HEK293T (cell line): ENCODE data around the gene FBXO44.

Experiments
- CTCF ChIA-PET: fragments of 350-600 bp; formaldehyde crosslinking; extraction: SDS; loops from one replicate; lab custom pipeline; 2021; ENCODE audit warnings: antibody characterized with exemption, inconsistent platforms; lab: Yijun Ruan, JAX
- POLR2A ChIA-PET: fragments of 350-600 bp; formaldehyde crosslinking; extraction: SDS; loops from one replicate; lab custom pipeline; 2020; ENCODE audit warnings: antibody characterized with exemption, inconsistent platforms; lab: Yijun Ruan, JAX
- DNase-seq: peaks from one replicate; pipeline ENCODE4 v3.0.0; 2012; ENCODE audit warnings: mixed read lengths; ENCODE audit errors: extremely low spot score
- ARNT ChIP-seq: fragments of 450-650 bp; IDR thresholded peaks from 2 replicates; pipeline ENCODE4 v1.6.1; 2017; ENCODE audit warnings: mild to moderate bottlenecking
- BHLHE40 ChIP-seq: fragments of 450-650 bp; IDR thresholded peaks from 2 replicates; pipeline ENCODE4 v1.6.1; 2016; ENCODE audit warnings: mild to moderate bottlenecking, moderate library complexity, borderline replicate concordance
- CTBP1 ChIP-seq: fragments of 450-650 bp; IDR thresholded peaks from 2 replicates; pipeline ENCODE4 v1.6.1; 2016; ENCODE audit warnings: borderline replicate concordance
- ELF4 ChIP-seq: fragments of 450-650 bp; IDR thresholded peaks from 2 replicates; pipeline ENCODE4 v1.6.1; 2017; ENCODE audit warnings: antibody characterized with exemption
- FOXA1 ChIP-seq: fragments of 450-650 bp; IDR thresholded peaks from 2 replicates; pipeline ENCODE4 v1.6.1; 2016; ENCODE audit warnings: mild to moderate bottlenecking
- FOXK2 ChIP-seq: fragments of 450-650 bp; IDR thresholded peaks from 2 replicates; pipeline ENCODE4 v1.6.1; 2016; ENCODE audit warnings: mild to moderate bottlenecking
- FOXM1 ChIP-seq: fragments of 450-650 bp; IDR thresholded peaks from 2 replicates; pipeline ENCODE4 v1.6.1; 2017; ENCODE audit warnings: mild to moderate bottlenecking, borderline replicate concordance
- HDGF ChIP-seq: fragments of 450-650 bp; IDR thresholded peaks from 2 replicates; pipeline ENCODE4 v1.6.1; 2017; ENCODE audit warnings: antibody characterized with exemption, borderline replicate concordance
- L3MBTL2 ChIP-seq: fragments of 450-650 bp; conservative IDR thresholded peaks from 2 replicates; pipeline ENCODE4 v1.6.1; 2016; ENCODE audit warnings: mild to moderate bottlenecking
- LEF1 ChIP-seq: fragments of 450-650 bp; IDR thresholded peaks from 2 replicates; pipeline ENCODE4 v1.6.1; 2017; ENCODE audit warnings: mild to moderate bottlenecking, borderline replicate concordance
- NFRKB ChIP-seq: fragments of 450-650 bp; IDR thresholded peaks from 2 replicates; pipeline ENCODE4 v1.6.1; 2016; ENCODE audit warnings: mild to moderate bottlenecking, moderate library complexity
- SP1 ChIP-seq: fragments of 450-650 bp; IDR thresholded peaks from 2 replicates; pipeline ENCODE4 v1.6.1; 2017
- SUZ12 ChIP-seq: fragments of 450-650 bp; IDR thresholded peaks from 2 replicates; pipeline ENCODE4 v1.6.1; 2016; ENCODE audit warnings: mild to moderate bottlenecking
- TARDBP ChIP-seq: fragments of 450-650 bp; IDR thresholded peaks from 2 replicates; pipeline ENCODE4 v1.6.1; 2016
- ZNF384 ChIP-seq: fragments of 450-650 bp; IDR thresholded peaks from 2 replicates; pipeline ENCODE4 v1.6.1; 2016
- TF ChIP-seq, protein P1 (sequence below): fragments of 450-650 bp; IDR thresholded peaks from 2 replicates; pipeline ENCODE4 v1.6.1; 2016

The FBXO44 gene

DNA sequence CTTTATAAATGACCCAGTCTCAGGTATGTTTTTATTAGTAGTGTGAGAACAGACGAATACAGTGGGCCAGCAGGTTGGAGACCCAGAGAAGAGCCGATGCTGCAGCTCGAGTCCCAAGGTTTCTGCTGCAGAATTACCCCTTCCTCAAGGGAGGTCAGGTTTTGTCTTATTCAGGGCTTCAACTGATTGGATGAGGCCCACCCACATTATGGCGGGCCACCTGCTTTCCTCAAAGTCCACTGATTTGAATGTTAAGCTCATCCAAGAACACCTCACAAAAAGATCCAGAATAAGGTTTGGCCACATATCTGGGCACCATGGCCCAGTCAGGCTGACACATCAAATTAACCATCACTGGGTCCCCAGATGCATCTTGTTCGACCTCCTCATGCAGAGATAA lies 41.3 kb upstream of the FBXO44 start:
- DNase-seq = no peak
- ChIA-PET POLR2A (no interaction called here), CTCF (no interaction called here)
- TF ChIP-seq ELF4 (no peak), ARNT (no peak), LEF1 (no peak), HDGF (no peak), NFRKB (no peak), FOXM1 (no peak), SUZ12 (no peak), BHLHE40 (no peak), FOXA1 (no peak), CTBP1 (no peak), SP1 (no peak), TARDBP (no peak), L3MBTL2 (no peak), ZNF384 (no peak), FOXK2 (no peak)
- TF ChIP-seq, protein P1, sequence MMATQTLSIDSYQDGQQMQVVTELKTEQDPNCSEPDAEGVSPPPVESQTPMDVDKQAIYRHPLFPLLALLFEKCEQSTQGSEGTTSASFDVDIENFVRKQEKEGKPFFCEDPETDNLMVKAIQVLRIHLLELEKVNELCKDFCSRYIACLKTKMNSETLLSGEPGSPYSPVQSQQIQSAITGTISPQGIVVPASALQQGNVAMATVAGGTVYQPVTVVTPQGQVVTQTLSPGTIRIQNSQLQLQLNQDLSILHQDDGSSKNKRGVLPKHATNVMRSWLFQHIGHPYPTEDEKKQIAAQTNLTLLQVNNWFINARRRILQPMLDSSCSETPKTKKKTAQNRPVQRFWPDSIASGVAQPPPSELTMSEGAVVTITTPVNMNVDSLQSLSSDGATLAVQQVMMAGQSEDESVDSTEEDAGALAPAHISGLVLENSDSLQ = no peak

DNA sequence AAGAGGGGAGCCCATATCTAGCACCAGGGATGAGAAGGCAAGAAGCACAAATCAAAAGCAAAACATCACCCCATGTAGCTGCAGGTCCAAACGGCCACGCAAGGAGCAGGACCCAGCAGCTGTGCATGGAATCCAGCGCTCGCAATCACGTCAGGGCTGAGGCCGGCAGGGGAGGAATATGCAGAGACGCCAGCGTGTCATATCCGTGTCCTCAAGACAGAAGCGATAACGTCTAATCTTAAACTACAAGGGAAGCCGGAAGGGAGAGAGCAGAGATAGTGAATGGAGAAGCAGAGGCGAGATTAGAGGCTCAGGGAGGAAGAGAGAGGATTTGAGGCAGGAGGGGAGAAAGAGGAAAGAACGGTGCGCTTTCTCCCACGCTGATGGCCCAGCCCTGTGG lies 39.6 kb upstream of the FBXO44 start:
- TF ChIP-seq HDGF (no peak), BHLHE40 (no peak), ARNT (no peak), FOXA1 (no peak), LEF1 (no peak), L3MBTL2 (no peak), FOXM1 (no peak), CTBP1 (no peak), ELF4 (no peak), SP1 (no peak), TARDBP (no peak), FOXK2 (no peak)
- TF ChIP-seq, protein P1 = no peak
- ChIA-PET POLR2A (no interaction called here), CTCF (no interaction called here)
- no peak for DNase-seq

DNA sequence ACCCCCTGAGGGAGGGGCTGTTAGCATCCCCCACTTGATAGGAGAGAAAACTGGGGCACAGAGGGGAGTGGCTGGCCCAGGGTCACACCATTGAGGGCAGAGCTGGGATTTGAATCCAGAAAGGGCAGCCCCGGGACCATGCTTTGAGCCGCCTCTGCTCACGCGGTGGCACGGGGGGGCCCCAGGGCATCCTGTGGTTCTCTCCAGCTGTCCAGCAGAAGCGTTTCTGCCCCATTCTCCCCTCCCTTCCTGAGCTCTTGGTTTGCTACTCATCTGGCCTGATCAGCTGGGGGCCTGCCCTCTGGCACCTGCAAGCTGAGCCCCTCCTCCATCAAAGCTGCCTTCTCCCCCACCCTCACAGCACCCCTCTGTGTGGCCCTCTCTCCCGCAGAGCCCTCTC lies 37.9 kb upstream of the FBXO44 start:
- CTCF ChIA-PET = interaction anchor here (0.9 kb wide), 1 partner anchor 579 kb away, joined by 3 read pairs; no protein-coding TSS in a partner anchor
- no peak for DNase-seq
- POLR2A ChIA-PET = no interaction called here
- TF ChIP-seq FOXA1 (no peak), L3MBTL2 (no peak), HDGF (no peak), NFRKB (no peak), ARNT (no peak), ELF4 (no peak), ZNF384 (no peak), LEF1 (no peak), FOXK2 (no peak), FOXM1 (no peak), BHLHE40 (no peak), CTBP1 (no peak), SUZ12 (no peak)
- TF ChIP-seq, protein P1 = no peak

DNA sequence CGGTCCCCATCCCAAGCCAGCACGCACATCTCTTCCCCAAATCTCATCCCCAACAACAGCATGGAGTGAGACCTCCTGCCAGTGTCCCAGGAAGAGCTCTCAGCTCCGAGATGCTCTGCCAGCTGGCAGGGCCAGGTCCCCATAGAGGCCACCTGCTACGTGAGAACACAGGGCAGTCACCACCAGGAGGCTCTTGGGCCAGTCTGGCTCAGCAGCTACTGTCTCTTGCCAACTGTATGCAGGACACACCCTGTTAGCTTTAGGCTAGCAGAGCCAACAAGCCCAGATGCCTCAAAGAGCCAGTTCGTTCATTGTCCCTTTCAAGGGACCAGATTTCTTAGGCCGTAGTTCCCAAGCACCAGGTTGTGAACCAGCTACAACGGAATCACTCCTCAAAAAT lies 37.4 kb upstream of the FBXO44 start:
- ChIA-PET POLR2A (no interaction called here), CTCF (no interaction called here)
- TF ChIP-seq HDGF (no peak), BHLHE40 (no peak), TARDBP (no peak), FOXK2 (no peak), NFRKB (no peak), L3MBTL2 (no peak), LEF1 (no peak)
- no peak for DNase-seq

DNA sequence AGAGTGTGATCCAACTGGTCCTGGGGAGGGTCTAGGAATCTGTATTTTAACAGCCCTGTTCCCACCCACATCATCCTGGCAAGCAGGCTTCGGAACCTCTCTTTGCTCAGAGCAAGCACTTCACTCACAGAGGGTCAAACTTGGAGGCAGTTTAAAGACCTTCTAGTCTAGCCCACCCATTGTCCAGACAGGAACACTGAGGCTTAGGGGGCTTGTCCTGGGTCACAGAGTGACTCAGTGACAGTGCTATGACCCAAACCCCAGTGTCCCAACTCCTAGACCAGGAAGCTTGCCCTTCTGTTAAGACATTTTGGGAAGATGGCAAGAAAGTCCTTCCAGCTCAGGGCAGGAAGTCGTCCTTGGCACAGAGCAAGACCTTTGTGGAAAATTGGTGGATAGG lies 36.9 kb upstream of the FBXO44 start:
- TF ChIP-seq NFRKB = no peak
- CTCF ChIA-PET = no interaction called here
- no peak for DNase-seq
- POLR2A ChIA-PET = no interaction called here

DNA sequence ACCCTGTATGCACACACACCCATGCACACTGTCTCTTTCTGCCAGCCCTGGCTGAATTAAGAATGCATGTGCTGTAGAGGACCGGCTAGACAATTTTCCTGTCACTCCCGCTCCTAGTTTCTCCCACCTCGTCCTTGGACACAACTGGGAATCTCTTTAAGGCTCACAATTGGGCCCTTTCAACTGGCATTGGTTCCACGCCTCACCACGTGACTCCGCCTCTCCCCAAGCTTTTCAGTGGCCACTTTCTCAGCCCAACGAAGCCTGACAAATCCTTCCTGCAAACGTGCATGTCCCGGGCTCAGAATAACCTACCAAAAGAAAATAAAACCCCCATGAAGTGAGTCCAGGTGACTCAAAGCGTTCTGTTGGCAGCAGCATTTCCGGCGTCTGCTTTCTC lies 34.3 kb upstream of the FBXO44 start:
- no peak for TF ChIP-seq TARDBP
- no peak for DNase-seq
- CTCF ChIA-PET = no interaction called here
- POLR2A ChIA-PET = no interaction called here

DNA sequence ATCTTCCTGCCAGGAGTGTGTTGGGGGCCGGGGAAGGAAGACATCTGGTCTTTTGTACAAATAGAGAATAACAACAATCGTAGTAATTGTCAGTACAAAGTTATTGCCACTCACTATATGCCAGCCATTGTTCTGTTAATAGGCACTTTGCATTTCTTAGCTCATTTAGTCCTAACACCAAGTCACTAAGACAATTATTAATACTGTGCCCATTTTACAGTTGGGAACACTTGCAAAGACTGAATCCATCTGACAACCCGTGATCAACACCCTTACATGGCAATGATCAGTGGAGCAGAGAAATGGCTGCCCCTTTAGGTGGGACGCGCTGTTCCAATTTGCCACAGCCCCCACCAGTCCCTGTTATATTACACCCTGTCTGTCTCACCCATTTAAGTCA lies 33.8 kb upstream of the FBXO44 start:
- ChIA-PET CTCF (no interaction called here), POLR2A (no interaction called here)
- TF ChIP-seq LEF1 = no peak
- TF ChIP-seq, protein P1 = no peak
- no peak for TF ChIP-seq CTBP1
- no peak for TF ChIP-seq SP1
- TF ChIP-seq ELF4 = no peak
- no peak for TF ChIP-seq ZNF384
- TF ChIP-seq HDGF = no peak
- no peak for TF ChIP-seq FOXA1
- TF ChIP-seq FOXM1 = no peak
- TF ChIP-seq L3MBTL2 = no peak
- TF ChIP-seq TARDBP = no peak
- no peak for TF ChIP-seq ARNT
- no peak for TF ChIP-seq BHLHE40
- no peak for TF ChIP-seq FOXK2
- no peak for TF ChIP-seq NFRKB
- no peak for TF ChIP-seq SUZ12
- DNase-seq = no peak
